ENCODE results near the gene CFAP45.

GRCh38 chr1:159873530-159874143 lies 26.3 kb downstream of the CFAP45 start:
- TF ChIP-seq, protein P1, sequence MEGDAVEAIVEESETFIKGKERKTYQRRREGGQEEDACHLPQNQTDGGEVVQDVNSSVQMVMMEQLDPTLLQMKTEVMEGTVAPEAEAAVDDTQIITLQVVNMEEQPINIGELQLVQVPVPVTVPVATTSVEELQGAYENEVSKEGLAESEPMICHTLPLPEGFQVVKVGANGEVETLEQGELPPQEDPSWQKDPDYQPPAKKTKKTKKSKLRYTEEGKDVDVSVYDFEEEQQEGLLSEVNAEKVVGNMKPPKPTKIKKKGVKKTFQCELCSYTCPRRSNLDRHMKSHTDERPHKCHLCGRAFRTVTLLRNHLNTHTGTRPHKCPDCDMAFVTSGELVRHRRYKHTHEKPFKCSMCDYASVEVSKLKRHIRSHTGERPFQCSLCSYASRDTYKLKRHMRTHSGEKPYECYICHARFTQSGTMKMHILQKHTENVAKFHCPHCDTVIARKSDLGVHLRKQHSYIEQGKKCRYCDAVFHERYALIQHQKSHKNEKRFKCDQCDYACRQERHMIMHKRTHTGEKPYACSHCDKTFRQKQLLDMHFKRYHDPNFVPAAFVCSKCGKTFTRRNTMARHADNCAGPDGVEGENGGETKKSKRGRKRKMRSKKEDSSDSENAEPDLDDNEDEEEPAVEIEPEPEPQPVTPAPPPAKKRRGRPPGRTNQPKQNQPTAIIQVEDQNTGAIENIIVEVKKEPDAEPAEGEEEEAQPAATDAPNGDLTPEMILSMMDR (IDR thresholded peaks at IDR 0.05; ENCODE audit: control extremely low read depth in 1 of 3, insufficient read depth in 1 of 3, low read depth in 1 of 3, low read length in 3 of 3), result no peak
- no peak for TF ChIP-seq KDM1A (IDR thresholded peaks at IDR 0.05; ENCODE audit: borderline replicate concordance, low read length)
- TF ChIP-seq NRF1 (IDR thresholded peaks at IDR 0.05; ENCODE audit: low read depth, low read length), result no peak
- no peak for TF ChIP-seq CBX5 (IDR thresholded peaks at IDR 0.05; ENCODE audit: low read depth, low read length)
- TF ChIP-seq CHD2 (IDR thresholded peaks at IDR 0.05; ENCODE audit: low read length), result no peak
- TF ChIP-seq POLR2AphosphoS5 (IDR thresholded peaks at IDR 0.05; ENCODE audit: low read depth, low read length), result no peak
- no peak for TF ChIP-seq TEAD4 (IDR thresholded peaks at IDR 0.05; ENCODE audit: low read depth, low read length)
- TF ChIP-seq POLR2A (IDR thresholded peaks at IDR 0.05; ENCODE audit: control extremely low read depth in 1 of 2, low read depth in 2 of 2, low read length in 2 of 2), result no peak
- no peak for TF ChIP-seq CTBP2 (IDR thresholded peaks at IDR 0.05; ENCODE audit: borderline replicate concordance, insufficient read depth, insufficient read length, low read length)
- no peak for TF ChIP-seq GABPA (IDR thresholded peaks at IDR 0.05; ENCODE audit: borderline replicate concordance, insufficient read depth, low read length)
- TF ChIP-seq SUZ12 (IDR thresholded peaks at IDR 0.05; ENCODE audit: low read length), result no peak

All from H1 (cell line).